Heart left ventricle (tissue), 13 donors: Measurements from ENCODE around the gene GCLM.
A peak's percentile ranks its signal among the peaks of the same experiment; 100 is the strongest.

Experiments used
- CTCF ChIP-seq, 12 donors: fragments of 200-600 bp; sonication (generic) in 4 of 12; IDR thresholded peaks; one replicate each; pipeline versions ENCODE4 v1.5.0 to v1.8.0; 2018 to 2022; ENCODE audit warnings: antibody characterized with exemption in 12 of 12, mild to moderate bottlenecking in 5 of 12
- POLR2A ChIP-seq, 2 donors: fragments of 450-650 bp; IDR thresholded peaks; one replicate each; pipeline ENCODE4 v1.6.1; 2017; ENCODE audit warnings: antibody characterized with exemption in 2 of 2, mild to moderate bottlenecking in 2 of 2, moderate library complexity in 2 of 2
- donor health status: ischemic (EF 13 %, LVEDD 7.1; RV severe dilation, severe dysfunction).
- donor health status: DM: no; HTN: yes; CAD: no.
- donor health status: DM: no; HTN: no; CAD: no.
- donor health status: ischemic (EF 25% LVEDD 6.9; RV normal size, moderate dysfunction).
- donor health status: ischemic (EF 25% LVEDD 5.7; RV mildly dilated, moderate dysfunction).
- donor health status: ischemic (EF 35%, LVEDD 5.7; RV mildly dilated, moderate dysfunction).
- donor health status: nonischemic (EF 11% LVEDD 7.7; RV severe dilation, severe dysfunction).
- donor health status: DM: yes; HTN: yes; CAD: no.
- donor health status: PGD.
- donor health status: ischemic (EF 29% LVEDD 5.4; RV normal size, mild dysfunction).
- donor health status: nonischemic (EF 23%, LVEDD 6.1; RV moderate dilation, normal function).

DNA sequence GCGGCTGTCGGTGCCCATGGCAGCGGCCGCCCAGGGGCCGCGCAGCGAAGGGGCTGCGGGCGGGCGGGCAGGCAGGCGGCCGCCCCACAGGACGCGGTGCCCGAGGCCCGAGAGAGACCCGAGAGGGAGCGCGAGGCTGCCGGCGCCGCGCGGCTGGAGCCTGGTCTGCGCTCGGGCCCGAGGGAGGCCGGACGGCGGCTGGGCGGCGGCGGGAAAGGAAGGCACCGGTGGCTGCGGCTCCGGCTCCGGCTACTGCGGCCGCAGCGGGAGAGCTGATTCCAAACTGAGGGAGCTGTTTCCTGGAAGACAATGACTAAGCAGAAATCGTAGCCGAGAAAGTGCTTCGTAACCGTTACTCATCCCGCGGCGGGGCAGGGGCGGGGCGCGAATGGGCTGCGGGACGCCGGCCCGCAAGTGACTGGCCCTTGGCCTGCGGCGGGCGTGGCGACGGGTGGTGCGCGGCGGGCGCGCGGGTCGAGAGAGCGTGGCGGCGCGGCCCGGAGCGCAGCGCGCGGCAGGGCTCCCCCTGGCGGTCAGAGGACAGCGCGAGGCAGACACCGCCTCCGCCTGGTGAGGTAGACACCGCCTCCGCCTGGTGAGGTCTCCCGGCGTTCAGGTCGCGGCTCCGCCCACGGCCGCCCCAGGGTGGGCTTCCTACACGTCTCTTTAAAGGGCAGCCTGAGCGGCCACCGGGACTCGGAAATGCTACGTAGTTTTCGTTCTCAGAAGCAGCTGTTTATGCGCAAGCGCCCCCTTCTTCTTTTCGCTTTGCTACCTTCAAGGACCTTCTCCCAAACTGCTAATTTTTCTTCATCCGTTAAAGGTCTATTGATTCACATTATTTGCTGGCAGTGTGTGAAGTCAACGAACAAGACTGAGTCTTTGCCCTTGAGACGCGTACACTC is at the start of gene GCLM:
- TF ChIP-seq CTCF (IDR thresholded peaks at IDR 0.05) (peak; percentile 68 to 100 (median 92)), POLR2A (IDR thresholded peaks at IDR 0.05) (peak in 1 of 2 donors; percentile 69)
